C4-2B (cell line): ENCODE measurements around the gene CCDC91.

Source experiments
- CTCF ChIP-seq: fragments of 450-650 bp; conservative IDR thresholded peaks from 2 replicates; pipeline ENCODE4 v1.5.1; 2017; ENCODE audit warnings: mild to moderate bottlenecking
- ZFX ChIP-seq: fragments of 450-650 bp; IDR thresholded peaks from 2 replicates; pipeline ENCODE4 v1.6.1; 2017

- TF ChIP-seq CTCF (no peak), ZFX (no peak)
Measured at GRCh38 chr12:28223858-28224257, 33.6 kb downstream of the CCDC91 start.
